ENCODE results near the gene IPPK.

- TF ChIP-seq TAF1 (IDR thresholded peaks at IDR 0.05; ENCODE audit: borderline replicate concordance, low read depth, low read length) (no peak), POLR2AphosphoS5 (IDR thresholded peaks at IDR 0.05; ENCODE audit: low read depth, low read length) (no peak)
Measured at GRCh38 chr9:92704528-92704927, 34.6 kb upstream of the IPPK start.

Measured in GM12892 (cell line).